Keratinocyte (primary cell): ENCODE results near the gene RNF112.

Experiments
- EZH2 ChIP-seq: IDR thresholded peaks from one replicate; pipeline ENCODE4 v1.6.1; 2012; ENCODE audit warnings: inconsistent platforms, mild to moderate bottlenecking, low read length, moderate library complexity
- TF ChIP-seq, protein P1 (sequence below), 3 experiments: IDR thresholded peaks in 1 of 3; conservative IDR thresholded peaks in 1 of 3; optimal IDR thresholded peaks in 1 of 3; 2 replicates in 2 of 3; 3 replicates in 1 of 3; pipeline versions ENCODE3 to v1.5.1; 2011; ENCODE audit warnings: low read length in 3 of 3, mild to moderate bottlenecking in 3 of 3, moderate library complexity in 2 of 3, control low read depth in 1 of 3, inconsistent platforms in 1 of 3; ENCODE audit not compliant: insufficient read depth in 2 of 3; ENCODE audit errors: extremely low read depth in 1 of 3

DNA sequence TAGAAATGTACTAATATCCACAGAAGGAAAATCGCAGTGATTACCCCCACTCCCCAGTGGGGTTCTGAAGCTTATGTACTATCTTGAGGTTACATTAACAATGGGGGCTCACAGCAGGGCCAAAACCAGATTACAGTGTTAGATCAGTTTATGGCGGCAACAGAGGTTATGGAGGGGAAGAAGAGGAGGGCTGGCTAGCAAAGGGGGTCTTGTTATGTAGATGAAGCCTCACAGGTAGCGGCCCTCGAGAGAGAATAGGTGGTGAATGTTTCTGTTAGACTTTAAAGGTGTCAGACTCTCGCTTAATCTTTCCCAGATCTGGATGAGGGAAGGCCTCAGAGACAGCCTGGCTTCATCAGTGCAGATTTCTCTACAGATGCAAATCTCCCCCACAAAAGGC is 22.2 kb downstream of the RNF112 start:
- no peak for TF ChIP-seq EZH2
- TF ChIP-seq, protein P1, sequence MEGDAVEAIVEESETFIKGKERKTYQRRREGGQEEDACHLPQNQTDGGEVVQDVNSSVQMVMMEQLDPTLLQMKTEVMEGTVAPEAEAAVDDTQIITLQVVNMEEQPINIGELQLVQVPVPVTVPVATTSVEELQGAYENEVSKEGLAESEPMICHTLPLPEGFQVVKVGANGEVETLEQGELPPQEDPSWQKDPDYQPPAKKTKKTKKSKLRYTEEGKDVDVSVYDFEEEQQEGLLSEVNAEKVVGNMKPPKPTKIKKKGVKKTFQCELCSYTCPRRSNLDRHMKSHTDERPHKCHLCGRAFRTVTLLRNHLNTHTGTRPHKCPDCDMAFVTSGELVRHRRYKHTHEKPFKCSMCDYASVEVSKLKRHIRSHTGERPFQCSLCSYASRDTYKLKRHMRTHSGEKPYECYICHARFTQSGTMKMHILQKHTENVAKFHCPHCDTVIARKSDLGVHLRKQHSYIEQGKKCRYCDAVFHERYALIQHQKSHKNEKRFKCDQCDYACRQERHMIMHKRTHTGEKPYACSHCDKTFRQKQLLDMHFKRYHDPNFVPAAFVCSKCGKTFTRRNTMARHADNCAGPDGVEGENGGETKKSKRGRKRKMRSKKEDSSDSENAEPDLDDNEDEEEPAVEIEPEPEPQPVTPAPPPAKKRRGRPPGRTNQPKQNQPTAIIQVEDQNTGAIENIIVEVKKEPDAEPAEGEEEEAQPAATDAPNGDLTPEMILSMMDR (optimal IDR thresholded peaks at IDR 0.05 in 1 of 3, IDR thresholded peaks at IDR 0.05 in 1 of 3, conservative IDR thresholded peaks at IDR 0.05 in 1 of 3; ENCODE audit: extremely low read depth in 1 of 3, insufficient read depth in 2 of 3, low read length in 3 of 3): no peak
